Left lung (tissue), 10 donors: ENCODE results near the gene APBA2. TPM values are rescaled to one million over a fixed set of nuclear protein-coding genes. Genes with fewer than 3 reads are reported as not detected.

ENCODE experiments used
- ATAC-seq: fragments of 200-7000 bp; cut with Tn5 transposase; one replicate; pipeline ENCODE4 v1.9.1; 2020; ENCODE audit warnings: moderate library complexity
- DNase-seq, 4 donors: peaks; one replicate each; pipeline ENCODE4 v3.0.0-alpha.2; 2013 to 2020
- H3K27ac ChIP-seq, 2 donors: fragments of 200-600 bp; sonication (generic) in 1 of 2; one replicate each; pipeline versions ENCODE4 v1.5.0 to v1.8.0; 2020 to 2021
- H3K27me3 ChIP-seq, 2 donors: fragments of 200-600 bp; sonication (generic) in 1 of 2; one replicate each; pipeline versions ENCODE4 v1.5.0 to v1.8.0; 2020 to 2021
- H3K36me3 ChIP-seq, 2 donors: fragments of 200-600 bp; sonication (generic) in 1 of 2; one replicate each; pipeline versions ENCODE4 v1.5.0 to v1.8.0; 2020 to 2021
- H3K4me1 ChIP-seq, 2 donors: fragments of 200-600 bp; one replicate each; pipeline ENCODE4 v1.8.0; 2021
- H3K4me3 ChIP-seq, 2 donors: fragments of 200-600 bp; sonication (generic) in 1 of 2; one replicate each; pipeline versions ENCODE4 v1.5.0 to v1.8.0; 2020 to 2021; ENCODE audit warnings: mild to moderate bottlenecking in 1 of 2
- H3K9me3 ChIP-seq, 2 donors: fragments of 200-600 bp; sonication (generic) in 1 of 2; one replicate each; pipeline versions ENCODE4 v1.5.0 to v1.8.0; 2020 to 2021
- intact Hi-C, 2 donors: fragments of 100-400 bp; cut with DNase I; formaldehyde crosslinking; loops; one replicate each; pipeline versions ENCODE4 v1.11.2 to v1.14.2; 2022
- polyA plus RNA-seq, 6 donors: library from polyadenylated mRNA; unstranded; fragments of 120-200 nt; gene quantifications; one replicate each; pipeline ENCODE4 v1.2.1, GENCODE V29; 2013; ENCODE audit not compliant: insufficient read length in 6 of 6
- total RNA-seq, 2 donors: library from RNA; stranded (reverse); fragmentation: NEBNext Ultra II Directional; extraction: Animal tissue kit (Norgen Biotek cat#: 25700); gene quantifications; one replicate each; pipeline ENCODE4 v1.2.1, GENCODE V29; 2021
- TF ChIP-seq, protein P1 (sequence below), 2 donors: fragments of 200-600 bp; sonication (generic) in 1 of 2; IDR thresholded peaks; one replicate each; pipeline versions ENCODE4 v1.5.0 to v1.8.0; 2021; ENCODE audit warnings: antibody characterized with exemption in 2 of 2
- donor health status: DM: no; HTN: yes; CAD: no.
- donor health status: DM: no; HTN: no; CAD: no.

The APBA2 gene
- total and polyA plus RNA-seq, 8 donors: 3.9 to 18.4 (median 11.1) TPM

DNA sequence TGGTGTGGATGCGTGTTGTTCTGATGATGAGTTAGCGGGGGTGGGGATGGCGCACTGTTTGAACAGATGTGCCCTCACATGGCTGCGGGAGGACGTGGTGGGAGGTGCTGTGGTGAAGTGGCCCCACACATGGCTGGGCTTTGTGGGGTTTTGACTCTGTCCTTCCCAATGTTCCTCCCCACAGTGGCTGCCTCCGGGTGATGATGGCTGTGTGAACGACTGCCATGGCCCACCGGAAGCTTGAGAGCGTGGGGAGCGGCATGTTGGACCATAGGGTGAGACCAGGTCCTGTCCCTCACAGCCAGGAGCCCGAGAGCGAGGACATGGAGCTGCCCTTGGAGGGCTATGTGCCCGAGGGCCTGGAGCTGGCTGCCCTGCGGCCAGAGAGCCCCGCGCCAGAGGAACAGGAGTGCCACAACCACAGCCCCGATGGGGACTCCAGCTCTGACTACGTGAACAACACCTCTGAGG is 167.9 kb downstream of the APBA2 start:
- DNase-seq (no peak), ATAC-seq (no peak)
- H3K4me1 ChIP-seq: no peaks in the 10 kb centered on the region
- TF ChIP-seq, protein P1, sequence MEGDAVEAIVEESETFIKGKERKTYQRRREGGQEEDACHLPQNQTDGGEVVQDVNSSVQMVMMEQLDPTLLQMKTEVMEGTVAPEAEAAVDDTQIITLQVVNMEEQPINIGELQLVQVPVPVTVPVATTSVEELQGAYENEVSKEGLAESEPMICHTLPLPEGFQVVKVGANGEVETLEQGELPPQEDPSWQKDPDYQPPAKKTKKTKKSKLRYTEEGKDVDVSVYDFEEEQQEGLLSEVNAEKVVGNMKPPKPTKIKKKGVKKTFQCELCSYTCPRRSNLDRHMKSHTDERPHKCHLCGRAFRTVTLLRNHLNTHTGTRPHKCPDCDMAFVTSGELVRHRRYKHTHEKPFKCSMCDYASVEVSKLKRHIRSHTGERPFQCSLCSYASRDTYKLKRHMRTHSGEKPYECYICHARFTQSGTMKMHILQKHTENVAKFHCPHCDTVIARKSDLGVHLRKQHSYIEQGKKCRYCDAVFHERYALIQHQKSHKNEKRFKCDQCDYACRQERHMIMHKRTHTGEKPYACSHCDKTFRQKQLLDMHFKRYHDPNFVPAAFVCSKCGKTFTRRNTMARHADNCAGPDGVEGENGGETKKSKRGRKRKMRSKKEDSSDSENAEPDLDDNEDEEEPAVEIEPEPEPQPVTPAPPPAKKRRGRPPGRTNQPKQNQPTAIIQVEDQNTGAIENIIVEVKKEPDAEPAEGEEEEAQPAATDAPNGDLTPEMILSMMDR (IDR thresholded peaks at IDR 0.05): no peak
- peaks cover 0 to 1% of the 10 kb centered on the region in 2 donors for H3K9me3 ChIP-seq
- H3K4me3 ChIP-seq: no peak overlapping the region
- no peaks in the 10 kb centered on the region for H3K36me3 ChIP-seq
- no peak overlapping the region for H3K27ac ChIP-seq
- no peaks in the 10 kb centered on the region for H3K27me3 ChIP-seq
- intact Hi-C loops: no loop called here

DNA sequence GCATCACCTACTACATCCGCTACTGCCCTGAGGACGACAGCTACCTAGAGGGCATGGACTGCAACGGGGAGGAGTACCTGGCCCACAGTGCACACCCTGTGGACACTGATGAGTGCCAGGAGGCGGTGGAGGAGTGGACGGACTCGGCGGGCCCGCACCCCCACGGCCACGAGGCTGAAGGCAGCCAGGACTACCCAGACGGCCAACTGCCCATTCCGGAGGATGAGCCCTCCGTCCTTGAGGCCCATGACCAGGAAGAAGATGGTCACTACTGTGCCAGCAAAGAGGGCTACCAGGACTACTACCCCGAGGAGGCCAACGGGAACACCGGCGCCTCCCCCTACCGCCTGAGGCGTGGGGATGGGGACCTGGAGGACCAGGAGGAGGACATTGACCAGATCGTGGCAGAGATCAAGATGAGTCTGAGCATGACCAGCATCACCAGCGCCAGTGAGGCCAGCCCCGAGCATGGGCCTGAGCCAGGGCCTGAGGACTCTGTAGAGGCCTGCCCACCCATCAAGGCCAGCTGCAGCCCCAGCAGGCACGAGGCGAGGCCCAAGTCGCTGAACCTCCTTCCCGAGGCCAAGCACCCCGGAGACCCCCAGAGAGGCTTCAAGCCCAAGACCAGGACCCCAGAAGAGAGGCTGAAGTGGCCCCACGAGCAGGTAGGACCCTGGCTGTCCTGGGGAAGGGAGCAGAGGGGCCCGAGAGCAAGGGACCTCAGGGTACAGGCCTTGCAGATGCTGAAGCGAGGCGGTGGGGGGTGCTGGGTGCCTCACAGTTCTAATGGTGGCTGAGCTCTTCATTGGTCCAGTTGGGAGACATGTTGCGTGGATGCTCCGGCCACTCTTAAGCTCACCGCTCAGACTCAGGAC is 168.6 kb downstream of the APBA2 start:
- TF ChIP-seq, protein P1 (IDR thresholded peaks at IDR 0.05): no peak
- Histone ChIP-seq H3K27me3 (no peaks in the 10 kb centered on the region), H3K4me1 (no peaks in the 10 kb centered on the region), H3K36me3 (no peaks in the 10 kb centered on the region), H3K4me3 (no peak overlapping the region), H3K27ac (no peak overlapping the region), H3K9me3 (peaks cover 0 to 1% of the 10 kb centered on the region in 2 donors)
- ATAC-seq: no peak
- DNase-seq: no peak
- intact Hi-C loops: no loop called here

DNA sequence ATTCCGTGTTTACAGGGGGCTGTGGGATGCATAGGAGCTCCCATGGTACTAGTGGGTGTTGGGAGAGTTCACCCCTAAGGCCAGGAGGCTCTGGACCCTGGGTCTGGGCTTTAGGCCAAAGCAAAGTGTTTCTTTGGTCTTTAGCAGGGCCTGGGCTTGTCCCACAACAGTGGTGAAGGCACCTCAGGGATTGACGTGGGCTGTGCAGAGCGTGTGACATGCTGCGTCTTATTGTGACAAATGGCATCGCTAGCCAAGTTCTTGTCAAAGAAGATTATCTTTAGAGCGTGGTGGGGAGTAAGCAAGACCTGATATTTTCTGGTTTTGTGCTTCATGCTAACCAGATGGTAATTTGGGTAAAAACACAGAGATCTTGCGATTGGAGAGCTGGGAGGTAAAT is 170.1 kb downstream of the APBA2 start:
- no peak for ATAC-seq
- peaks cover 0 to 1% of the 10 kb centered on the region in 2 donors for H3K9me3 ChIP-seq
- TF ChIP-seq, protein P1 (IDR thresholded peaks at IDR 0.05): no peak
- H3K4me1 ChIP-seq: no peaks in the 10 kb centered on the region
- H3K36me3 ChIP-seq: no peaks in the 10 kb centered on the region
- no peaks in the 10 kb centered on the region for H3K27me3 ChIP-seq
- intact Hi-C loops: no loop called here
- DNase-seq: no peak
- H3K4me3 ChIP-seq: no peak overlapping the region
- no peak overlapping the region for H3K27ac ChIP-seq

DNA sequence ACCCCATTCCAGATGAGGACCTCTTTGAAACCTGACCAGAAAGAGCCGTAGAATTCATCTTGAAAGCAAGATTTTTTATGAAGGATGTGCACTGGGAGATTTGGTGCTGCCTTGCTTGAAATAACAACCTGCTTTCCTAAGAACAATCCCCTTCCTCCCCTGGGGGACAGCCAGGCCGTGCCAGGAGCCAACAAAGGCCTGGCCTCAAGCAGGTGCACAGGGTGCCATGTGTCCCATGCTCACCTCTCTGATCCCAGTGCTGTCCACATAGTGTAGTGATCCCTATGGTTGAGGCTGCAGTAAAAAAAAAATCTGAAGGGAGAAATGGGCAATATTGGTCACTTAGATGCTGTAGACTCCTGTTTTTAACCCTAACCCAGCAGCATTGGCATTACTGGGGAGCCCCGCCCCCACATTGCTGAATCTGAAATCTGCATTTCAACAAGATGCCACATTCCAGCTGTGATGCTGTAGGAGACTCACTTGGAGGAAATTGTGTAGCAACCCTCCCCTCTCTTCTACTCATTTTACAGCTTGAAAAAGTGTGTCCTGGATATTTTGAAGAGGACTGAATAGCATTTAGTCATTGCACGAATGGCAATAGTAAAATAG is 171.2 kb downstream of the APBA2 start:
- peaks cover 0 to 1% of the 10 kb centered on the region in 2 donors for H3K9me3 ChIP-seq
- no peaks in the 10 kb centered on the region for H3K4me1 ChIP-seq
- H3K27me3 ChIP-seq: no peaks in the 10 kb centered on the region
- no peak overlapping the region for H3K4me3 ChIP-seq
- no peak overlapping the region for H3K27ac ChIP-seq
- no peaks in the 10 kb centered on the region for H3K36me3 ChIP-seq
- no peak for DNase-seq
- ATAC-seq: no peak
- intact Hi-C loops: no loop called here
- TF ChIP-seq, protein P1 (IDR thresholded peaks at IDR 0.05): no peak

DNA sequence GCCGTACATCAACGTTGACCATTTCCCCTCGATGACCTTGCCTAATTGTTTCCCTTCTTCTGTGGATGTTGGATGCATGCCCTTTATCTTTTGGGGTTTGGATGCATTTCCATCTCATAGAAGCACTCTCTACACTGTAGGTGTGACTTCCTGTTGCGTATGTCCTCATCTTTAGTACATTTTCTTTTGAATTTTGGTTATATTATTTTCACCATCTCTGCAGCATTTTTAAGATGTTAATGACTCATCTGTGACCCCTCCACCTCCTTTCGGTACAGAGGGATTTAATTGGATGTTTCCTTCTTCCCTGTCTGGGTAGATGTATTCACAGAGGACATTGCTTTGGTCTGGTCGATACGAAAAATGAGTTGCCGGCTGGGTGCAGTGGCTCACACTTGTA is 172.1 kb downstream of the APBA2 start:
- ATAC-seq: no peak
- Histone ChIP-seq H3K36me3 (no peaks in the 10 kb centered on the region), H3K27ac (no peak overlapping the region), H3K27me3 (no peaks in the 10 kb centered on the region), H3K4me3 (no peak overlapping the region), H3K9me3 (no peaks in the 10 kb centered on the region), H3K4me1 (no peaks in the 10 kb centered on the region)
- TF ChIP-seq, protein P1 (IDR thresholded peaks at IDR 0.05): no peak
- DNase-seq: no peak
- intact Hi-C loops: no loop called here
